Liver (tissue), 3 donors: ENCODE results near the gene CDH23.

Experiments used
- FOXA1 ChIP-seq: IDR thresholded peaks from 2 replicates; pipeline ENCODE4 v1.6.1; 2016; ENCODE audit warnings: antibody characterized with exemption
- GABPA ChIP-seq, 2 donors: IDR thresholded peaks in 1 of 2; conservative IDR thresholded peaks in 1 of 2; 2 replicates each; pipeline ENCODE4 v1.6.1; 2016; ENCODE audit warnings: antibody characterized with exemption in 2 of 2, mild to moderate bottlenecking in 1 of 2, moderate library complexity in 1 of 2
- JUND ChIP-seq, 2 donors: IDR thresholded peaks; 2 replicates each; pipeline ENCODE4 v1.6.1; 2016; ENCODE audit warnings: antibody characterized with exemption in 2 of 2
- RAD21 ChIP-seq, 2 donors: IDR thresholded peaks; 2 replicates each; pipeline ENCODE4 v1.6.1; 2016; ENCODE audit warnings: antibody characterized with exemption in 2 of 2, mild to moderate bottlenecking in 2 of 2
- SP1 ChIP-seq: IDR thresholded peaks from 2 replicates; pipeline ENCODE4 v1.6.1; 2018; ENCODE audit warnings: antibody characterized with exemption, mild to moderate bottlenecking
- TAF1 ChIP-seq: conservative IDR thresholded peaks from 2 replicates; pipeline ENCODE4 v1.6.1; 2016; ENCODE audit warnings: antibody characterized with exemption, mild to moderate bottlenecking
- YY1 ChIP-seq: IDR thresholded peaks from 2 replicates; pipeline ENCODE4 v1.6.1; 2016; ENCODE audit warnings: antibody characterized with exemption, mild to moderate bottlenecking
- TF ChIP-seq, protein P1 (sequence below): fragments of 150-350 bp; IDR thresholded peaks from 2 replicates; pipeline ENCODE4 v1.5.1; 2017; ENCODE audit warnings: improper control_type of control experiment, low read depth, low read length; ENCODE audit not compliant: missing input control
- TF ChIP-seq, protein P2 (sequence below): IDR thresholded peaks from 2 replicates; pipeline ENCODE4 v1.6.1; 2016; ENCODE audit warnings: antibody characterized with exemption
- TF ChIP-seq, protein P3 (sequence below): IDR thresholded peaks from 2 replicates; pipeline ENCODE4 v1.6.1; 2016; ENCODE audit warnings: antibody characterized with exemption
- TF ChIP-seq, protein P4 (sequence below): IDR thresholded peaks from 2 replicates; pipeline ENCODE4 v1.6.1; 2016; ENCODE audit warnings: antibody characterized with exemption, mild to moderate bottlenecking
- TF ChIP-seq, protein P5 (sequence below): IDR thresholded peaks from 2 replicates; pipeline ENCODE4 v1.6.1; 2016; ENCODE audit warnings: antibody characterized with exemption
- donor health status: healthy.
- donor health status: healthy.

DNA sequence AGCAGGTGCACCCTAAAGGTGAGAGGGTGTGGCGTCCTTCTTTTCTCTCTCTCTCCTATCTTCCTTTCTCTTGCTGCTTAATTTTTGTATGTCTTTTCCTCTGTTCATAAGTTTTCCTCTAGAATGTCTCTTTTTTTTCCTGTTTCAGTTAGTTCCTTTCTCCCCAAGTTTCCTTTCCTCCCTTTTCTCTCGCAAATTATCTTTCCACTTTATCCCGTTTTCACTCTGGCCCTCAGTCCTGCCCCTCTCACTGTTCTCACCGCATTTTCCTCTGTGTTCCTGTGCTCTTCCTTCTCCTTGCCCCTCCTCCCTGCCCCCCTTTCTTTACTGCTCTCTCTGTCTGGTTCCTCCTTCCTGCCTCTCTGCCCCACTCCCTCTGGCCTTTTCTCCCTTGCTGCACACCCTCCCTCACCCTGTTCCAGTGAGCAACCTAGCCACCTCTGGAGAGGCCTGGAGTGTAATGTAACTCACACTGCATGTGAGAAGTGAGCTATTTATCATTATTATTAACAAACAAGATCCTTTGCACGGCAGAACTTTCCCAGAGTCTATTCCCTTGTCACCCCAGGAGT is 164.4 kb downstream of the CDH23 start:
- TF ChIP-seq, protein P1, sequence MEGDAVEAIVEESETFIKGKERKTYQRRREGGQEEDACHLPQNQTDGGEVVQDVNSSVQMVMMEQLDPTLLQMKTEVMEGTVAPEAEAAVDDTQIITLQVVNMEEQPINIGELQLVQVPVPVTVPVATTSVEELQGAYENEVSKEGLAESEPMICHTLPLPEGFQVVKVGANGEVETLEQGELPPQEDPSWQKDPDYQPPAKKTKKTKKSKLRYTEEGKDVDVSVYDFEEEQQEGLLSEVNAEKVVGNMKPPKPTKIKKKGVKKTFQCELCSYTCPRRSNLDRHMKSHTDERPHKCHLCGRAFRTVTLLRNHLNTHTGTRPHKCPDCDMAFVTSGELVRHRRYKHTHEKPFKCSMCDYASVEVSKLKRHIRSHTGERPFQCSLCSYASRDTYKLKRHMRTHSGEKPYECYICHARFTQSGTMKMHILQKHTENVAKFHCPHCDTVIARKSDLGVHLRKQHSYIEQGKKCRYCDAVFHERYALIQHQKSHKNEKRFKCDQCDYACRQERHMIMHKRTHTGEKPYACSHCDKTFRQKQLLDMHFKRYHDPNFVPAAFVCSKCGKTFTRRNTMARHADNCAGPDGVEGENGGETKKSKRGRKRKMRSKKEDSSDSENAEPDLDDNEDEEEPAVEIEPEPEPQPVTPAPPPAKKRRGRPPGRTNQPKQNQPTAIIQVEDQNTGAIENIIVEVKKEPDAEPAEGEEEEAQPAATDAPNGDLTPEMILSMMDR: no peak
- TF ChIP-seq, protein P2, sequence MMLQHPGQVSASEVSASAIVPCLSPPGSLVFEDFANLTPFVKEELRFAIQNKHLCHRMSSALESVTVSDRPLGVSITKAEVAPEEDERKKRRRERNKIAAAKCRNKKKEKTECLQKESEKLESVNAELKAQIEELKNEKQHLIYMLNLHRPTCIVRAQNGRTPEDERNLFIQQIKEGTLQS: no peak
- TF ChIP-seq, protein P3, sequence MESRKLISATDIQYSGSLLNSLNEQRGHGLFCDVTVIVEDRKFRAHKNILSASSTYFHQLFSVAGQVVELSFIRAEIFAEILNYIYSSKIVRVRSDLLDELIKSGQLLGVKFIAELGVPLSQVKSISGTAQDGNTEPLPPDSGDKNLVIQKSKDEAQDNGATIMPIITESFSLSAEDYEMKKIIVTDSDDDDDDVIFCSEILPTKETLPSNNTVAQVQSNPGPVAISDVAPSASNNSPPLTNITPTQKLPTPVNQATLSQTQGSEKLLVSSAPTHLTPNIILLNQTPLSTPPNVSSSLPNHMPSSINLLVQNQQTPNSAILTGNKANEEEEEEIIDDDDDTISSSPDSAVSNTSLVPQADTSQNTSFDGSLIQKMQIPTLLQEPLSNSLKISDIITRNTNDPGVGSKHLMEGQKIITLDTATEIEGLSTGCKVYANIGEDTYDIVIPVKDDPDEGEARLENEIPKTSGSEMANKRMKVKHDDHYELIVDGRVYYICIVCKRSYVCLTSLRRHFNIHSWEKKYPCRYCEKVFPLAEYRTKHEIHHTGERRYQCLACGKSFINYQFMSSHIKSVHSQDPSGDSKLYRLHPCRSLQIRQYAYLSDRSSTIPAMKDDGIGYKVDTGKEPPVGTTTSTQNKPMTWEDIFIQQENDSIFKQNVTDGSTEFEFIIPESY: no peak
- no peak for TF ChIP-seq JUND (IDR thresholded peaks at IDR 0.05)
- TF ChIP-seq RAD21 (IDR thresholded peaks at IDR 0.05): no peak
- TF ChIP-seq, protein P4, sequence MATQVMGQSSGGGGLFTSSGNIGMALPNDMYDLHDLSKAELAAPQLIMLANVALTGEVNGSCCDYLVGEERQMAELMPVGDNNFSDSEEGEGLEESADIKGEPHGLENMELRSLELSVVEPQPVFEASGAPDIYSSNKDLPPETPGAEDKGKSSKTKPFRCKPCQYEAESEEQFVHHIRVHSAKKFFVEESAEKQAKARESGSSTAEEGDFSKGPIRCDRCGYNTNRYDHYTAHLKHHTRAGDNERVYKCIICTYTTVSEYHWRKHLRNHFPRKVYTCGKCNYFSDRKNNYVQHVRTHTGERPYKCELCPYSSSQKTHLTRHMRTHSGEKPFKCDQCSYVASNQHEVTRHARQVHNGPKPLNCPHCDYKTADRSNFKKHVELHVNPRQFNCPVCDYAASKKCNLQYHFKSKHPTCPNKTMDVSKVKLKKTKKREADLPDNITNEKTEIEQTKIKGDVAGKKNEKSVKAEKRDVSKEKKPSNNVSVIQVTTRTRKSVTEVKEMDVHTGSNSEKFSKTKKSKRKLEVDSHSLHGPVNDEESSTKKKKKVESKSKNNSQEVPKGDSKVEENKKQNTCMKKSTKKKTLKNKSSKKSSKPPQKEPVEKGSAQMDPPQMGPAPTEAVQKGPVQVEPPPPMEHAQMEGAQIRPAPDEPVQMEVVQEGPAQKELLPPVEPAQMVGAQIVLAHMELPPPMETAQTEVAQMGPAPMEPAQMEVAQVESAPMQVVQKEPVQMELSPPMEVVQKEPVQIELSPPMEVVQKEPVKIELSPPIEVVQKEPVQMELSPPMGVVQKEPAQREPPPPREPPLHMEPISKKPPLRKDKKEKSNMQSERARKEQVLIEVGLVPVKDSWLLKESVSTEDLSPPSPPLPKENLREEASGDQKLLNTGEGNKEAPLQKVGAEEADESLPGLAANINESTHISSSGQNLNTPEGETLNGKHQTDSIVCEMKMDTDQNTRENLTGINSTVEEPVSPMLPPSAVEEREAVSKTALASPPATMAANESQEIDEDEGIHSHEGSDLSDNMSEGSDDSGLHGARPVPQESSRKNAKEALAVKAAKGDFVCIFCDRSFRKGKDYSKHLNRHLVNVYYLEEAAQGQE: no peak
- no peak for TF ChIP-seq GABPA (IDR thresholded peaks at IDR 0.05 in 1 of 2, conservative IDR thresholded peaks at IDR 0.05 in 1 of 2)
- TF ChIP-seq FOXA1: no peak
- TF ChIP-seq TAF1: no peak
- TF ChIP-seq, protein P5, sequence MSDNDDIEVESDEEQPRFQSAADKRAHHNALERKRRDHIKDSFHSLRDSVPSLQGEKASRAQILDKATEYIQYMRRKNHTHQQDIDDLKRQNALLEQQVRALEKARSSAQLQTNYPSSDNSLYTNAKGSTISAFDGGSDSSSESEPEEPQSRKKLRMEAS: no peak
- TF ChIP-seq YY1: no peak
- no peak for TF ChIP-seq SP1
